Prostate gland (tissue), 2 donors: Measurements from ENCODE around the gene TRIO.

Source experiments
- CTCF ChIP-seq, 4 experiments: fragments of 200-600 bp in 2 of 4; fragments of 450-650 bp in 2 of 4; sonication (generic) in 2 of 4; IDR thresholded peaks; 1 replicate in 3 of 4; 2 replicates in 1 of 4; pipeline ENCODE4 v1.5.1; 2016 to 2019; ENCODE audit warnings: antibody characterized with exemption in 4 of 4, mild to moderate bottlenecking in 2 of 4, moderate library complexity in 2 of 4
- POLR2A ChIP-seq: fragments of 450-650 bp; IDR thresholded peaks from one replicate; pipeline ENCODE4 v1.6.1; 2016; ENCODE audit warnings: antibody characterized with exemption, mild to moderate bottlenecking
- POLR2AphosphoS5 ChIP-seq: sonication (generic); formaldehyde crosslinking; IDR thresholded peaks from one replicate; pipeline ENCODE4 v1.6.1; 2017; ENCODE audit warnings: antibody characterized with exemption

DNA sequence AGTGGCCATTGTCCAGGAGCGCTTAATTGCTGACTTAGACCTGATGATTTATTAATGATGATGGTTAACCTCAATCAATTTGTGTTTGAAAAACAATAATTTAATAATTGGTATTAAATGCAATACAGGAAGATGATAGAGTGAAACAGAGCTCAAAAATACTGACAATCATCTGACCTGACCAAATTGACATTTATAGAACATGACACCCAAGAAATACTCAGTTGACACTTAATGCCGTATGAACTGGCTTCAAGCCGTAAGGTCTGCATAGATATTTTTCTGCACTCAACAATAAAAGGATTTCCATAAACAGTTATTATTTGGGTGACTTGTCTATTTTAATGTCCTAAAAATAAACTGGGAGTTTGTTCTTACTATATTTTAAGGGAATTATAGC is 159.2 kb downstream of the TRIO start:
- TF ChIP-seq POLR2A (no peak), CTCF (IDR thresholded peaks at IDR 0.05) (no peak), POLR2AphosphoS5 (no peak)
